H9 (cell line): Measurements from ENCODE around the gene RGSL1. TPM values are rescaled to one million over a fixed set of nuclear protein-coding genes. Genes with fewer than 3 reads are reported as not detected.

Source experiments
- DNase-seq: peaks from one replicate; pipeline ENCODE4 v3.0.0-alpha.2; 2017
- H2AFZ ChIP-seq: one replicate; pipeline ENCODE4 v1.6.1; 2013; ENCODE audit warnings: mild to moderate bottlenecking, low read length, control low read depth, moderate library complexity
- H2AK5ac ChIP-seq: 2 replicates; pipeline ENCODE4 v1.6.1; 2013; ENCODE audit warnings: low read length, control low read depth, mixed read lengths; ENCODE audit not compliant: insufficient read length
- H2BK120ac ChIP-seq: one replicate; pipeline ENCODE4 v1.6.1; 2013; ENCODE audit warnings: low read depth, mild to moderate bottlenecking, low read length, control low read depth, inconsistent platforms; ENCODE audit not compliant: poor library complexity, severe bottlenecking
- H2BK12ac ChIP-seq: 2 replicates; pipeline ENCODE4 v1.6.1; 2013; ENCODE audit warnings: low read length, control low read depth, mixed read lengths, low read depth; ENCODE audit not compliant: insufficient read length
- H2BK15ac ChIP-seq: 2 replicates; pipeline ENCODE4 v1.6.1; 2013; ENCODE audit warnings: low read depth, low read length, control low read depth
- H2BK20ac ChIP-seq: one replicate; pipeline ENCODE4 v1.6.1; 2013; ENCODE audit warnings: low read depth, mild to moderate bottlenecking, low read length, control low read depth, inconsistent platforms; ENCODE audit not compliant: poor library complexity, severe bottlenecking
- H2BK5ac ChIP-seq: 2 replicates; pipeline ENCODE4 v1.6.1; 2013; ENCODE audit warnings: low read length, control low read depth, mixed read lengths; ENCODE audit not compliant: insufficient read length
- H3K14ac ChIP-seq: 2 replicates; pipeline ENCODE4 v1.6.1; 2013; ENCODE audit warnings: low read length, control low read depth; ENCODE audit not compliant: insufficient read depth
- H3K18ac ChIP-seq: 2 replicates; pipeline ENCODE4 v1.6.1; 2013; ENCODE audit warnings: low read depth, mild to moderate bottlenecking, mixed read lengths, low read length, control low read depth; ENCODE audit not compliant: insufficient read length
- H3K23ac ChIP-seq: 2 replicates; pipeline ENCODE4 v1.6.1; 2013; ENCODE audit warnings: low read length, control low read depth, mixed read lengths, low read depth; ENCODE audit not compliant: insufficient read length
- H3K23me2 ChIP-seq: 2 replicates; pipeline ENCODE4 v1.6.1; 2013; ENCODE audit warnings: low read depth, mild to moderate bottlenecking, mixed read lengths, low read length, control low read depth; ENCODE audit not compliant: insufficient read length, poor library complexity, severe bottlenecking
- H3K27ac ChIP-seq: 2 replicates; pipeline ENCODE4 v1.5.1; 2013; ENCODE audit warnings: low read length, control low read depth, mixed read lengths, low read depth; ENCODE audit not compliant: insufficient read length
- H3K27me3 ChIP-seq: 2 replicates; pipeline ENCODE4 v1.6.1; 2013; ENCODE audit warnings: low read length, control low read depth, inconsistent platforms; ENCODE audit not compliant: insufficient read depth
- H3K4ac ChIP-seq: 2 replicates; pipeline ENCODE4 v1.6.1; 2013; ENCODE audit warnings: low read depth, mild to moderate bottlenecking, control low read depth, inconsistent platforms, low read length, moderate library complexity
- H3K4me1 ChIP-seq: 2 replicates; pipeline ENCODE4 v1.6.1; 2013; ENCODE audit warnings: low read length, control low read depth, inconsistent platforms; ENCODE audit not compliant: insufficient read depth
- H3K4me2 ChIP-seq: 2 replicates; pipeline ENCODE4 v1.6.1; 2013; ENCODE audit warnings: low read length, control low read depth, mixed read lengths; ENCODE audit not compliant: insufficient read length, insufficient read depth
- H3K56ac ChIP-seq: 2 replicates; pipeline ENCODE4 v1.6.1; 2013; ENCODE audit warnings: low read depth, mild to moderate bottlenecking, mixed read lengths, low read length, control low read depth; ENCODE audit not compliant: insufficient read length
- H3K79me1 ChIP-seq: 2 replicates; pipeline ENCODE4 v1.6.1; 2013; ENCODE audit warnings: low read depth, mild to moderate bottlenecking, moderate library complexity, low read length, control low read depth, inconsistent platforms; ENCODE audit not compliant: insufficient read depth, poor library complexity, severe bottlenecking
- H3K79me2 ChIP-seq: 2 replicates; pipeline ENCODE4 v1.6.1; 2013; ENCODE audit warnings: low read length, control low read depth, inconsistent platforms; ENCODE audit not compliant: insufficient read depth
- H3K9ac ChIP-seq: 2 replicates; pipeline ENCODE4 v1.6.1; 2013; ENCODE audit warnings: low read length, control low read depth, mixed read lengths; ENCODE audit not compliant: insufficient read length; ENCODE audit errors: extremely low read depth
- H3K9me3 ChIP-seq: one replicate; pipeline ENCODE4 v1.6.1; 2013; ENCODE audit warnings: low read depth, low read length, inconsistent platforms; ENCODE audit not compliant: control insufficient read depth
- H3T11ph ChIP-seq: one replicate; pipeline ENCODE4 v1.6.1; 2013; ENCODE audit warnings: mild to moderate bottlenecking, low read length, control low read depth, inconsistent platforms
- H4K20me1 ChIP-seq: one replicate; pipeline ENCODE4 v1.6.1; 2013; ENCODE audit not compliant: control insufficient read depth, insufficient read length, insufficient read depth
- H4K5ac ChIP-seq: 2 replicates; pipeline ENCODE4 v1.6.1; 2013; ENCODE audit warnings: low read depth, mild to moderate bottlenecking, mixed read lengths, low read length, control low read depth; ENCODE audit not compliant: insufficient read length
- H4K8ac ChIP-seq: replicated peaks from 2 replicates; pipeline ENCODE4 v1.6.1; 2013; ENCODE audit warnings: low read length, control low read depth, mixed read lengths, low read depth; ENCODE audit not compliant: insufficient read length
- H4K91ac ChIP-seq: 2 replicates; pipeline ENCODE4 v1.6.1; 2013; ENCODE audit warnings: low read depth, mild to moderate bottlenecking, moderate library complexity, mixed read lengths, low read length, control low read depth; ENCODE audit not compliant: insufficient read length
- H3K27ac Mint-ChIP-seq, 3 experiments: 2 replicates in 2 of 3; 3 replicates in 1 of 3; pipeline ENCODE4 v1.8.0; 2020 to 2021; ENCODE audit warnings: mixed read lengths in 3 of 3, mild to moderate bottlenecking in 1 of 3, moderate library complexity in 1 of 3
- H3K27me3 Mint-ChIP-seq: 2 replicates; pipeline ENCODE4 v1.8.0; 2021; ENCODE audit warnings: low read depth, mild to moderate bottlenecking, moderate library complexity, mixed read lengths
- H3K36me3 Mint-ChIP-seq, 3 experiments: 2 replicates in 2 of 3; 3 replicates in 1 of 3; pipeline ENCODE4 v1.8.0; 2020 to 2021; ENCODE audit warnings: low read depth in 3 of 3, mixed read lengths in 3 of 3; ENCODE audit not compliant: insufficient read depth in 1 of 3
- H3K4me1 Mint-ChIP-seq, 2 experiments: 2 replicates each; pipeline ENCODE4 v1.8.0; 2020; ENCODE audit warnings: mixed read lengths in 2 of 2
- H3K4me3 Mint-ChIP-seq, 2 experiments: 2 replicates in 1 of 2; 3 replicates in 1 of 2; pipeline ENCODE4 v1.8.0; 2020 to 2021; ENCODE audit warnings: mild to moderate bottlenecking in 2 of 2, mixed read lengths in 2 of 2, moderate library complexity in 1 of 2
- H3K9me3 Mint-ChIP-seq, 2 experiments: 2 replicates in 1 of 2; 3 replicates in 1 of 2; pipeline ENCODE4 v1.8.0; 2020; ENCODE audit warnings: mild to moderate bottlenecking in 2 of 2, mixed read lengths in 2 of 2, moderate library complexity in 1 of 2
- CTCF ChIP-seq: fragments of 200-600 bp; sonication (generic); conservative IDR thresholded peaks from 3 replicates; pipeline ENCODE4 v1.8.0; 2021; ENCODE audit warnings: antibody characterized with exemption, mild to moderate bottlenecking
- WGBS: extraction: QIAGEN DNeasy Blood & Tissue Kit; methylation state at CpG from one replicate; pipeline ENCODE4 v1.1.7; 2013; ENCODE audit warnings: missing lambda C conversion rate, low lambda C conversion rate, mixed read lengths; ENCODE audit not compliant: insufficient read length; ENCODE audit errors: extremely low coverage; 5-methylcytosine and 5-hydroxymethylcytosine counted together
- total RNA-seq: library from RNA; stranded (reverse); gene quantifications from 2 replicates; pipeline ENCODE4 v1.2.1, GENCODE V29; 2021

The RGSL1 gene
- total RNA-seq, 1 experiment from 2014 or later = not detected

GRCh38 chr1:182404781-182405180 lies 45.2 kb upstream of the RGSL1 start:
- no peaks in the 10 kb centered on the region for H3K9me3 ChIP-seq
- no peak overlapping the region for H3K27ac Mint-ChIP-seq
- H3K4me2 ChIP-seq = no peak overlapping the region
- no peaks in the 10 kb centered on the region for H3K27me3 ChIP-seq
- H3K4me1 ChIP-seq = no peaks in the 10 kb centered on the region; the same call in 1 of the 2 replicates
- H2BK12ac ChIP-seq = no peak overlapping the region
- no peak overlapping the region for H2BK5ac ChIP-seq
- no peak overlapping the region for H2BK15ac ChIP-seq
- H4K8ac ChIP-seq = no peak overlapping the region
- no peaks in the 10 kb centered on the region for H3K23me2 ChIP-seq
- no peak overlapping the region for H3K23ac ChIP-seq
- no peaks in the 10 kb centered on the region for H3K79me2 ChIP-seq
- no peaks in the 10 kb centered on the region for H4K20me1 ChIP-seq
- peaks cover 0 to 5% (median 0%) of the 10 kb centered on the region in 3 experiments; a peak in 1 of 7 replicates for H3K36me3 Mint-ChIP-seq
- H2BK120ac ChIP-seq = no peak overlapping the region
- no peak overlapping the region for H3K14ac ChIP-seq
- H3K79me1 ChIP-seq = no peaks in the 10 kb centered on the region
- H2AFZ ChIP-seq = no peak overlapping the region
- H3K18ac ChIP-seq = no peak overlapping the region
- no peak overlapping the region for H3K4ac ChIP-seq
- no peak overlapping the region for H4K5ac ChIP-seq
- no peak overlapping the region for H2BK20ac ChIP-seq
- TF ChIP-seq CTCF = peak; percentile 56
- no peak overlapping the region for H3T11ph ChIP-seq
- no peak overlapping the region for H3K9ac ChIP-seq
- DNase-seq = peak; percentile 33
- peaks cover 4 to 6% of the 10 kb centered on the region in 2 experiments; a peak in 3 of 5 replicates for H3K9me3 Mint-ChIP-seq
- H3K4me1 Mint-ChIP-seq = peaks cover 4 to 7% of the 10 kb centered on the region in 2 experiments; a peak in 3 of 4 replicates
- no peak overlapping the region for H3K27ac ChIP-seq
- H4K91ac ChIP-seq = no peak overlapping the region
- H3K4me3 Mint-ChIP-seq = no peak overlapping the region
- H3K56ac ChIP-seq = no peak overlapping the region
- H2AK5ac ChIP-seq = no peak overlapping the region
- no CpG with 5 or more reads among the region's 1 CpG for WGBS
- peaks cover 3% of the 10 kb centered on the region; the same call in 1 of the 2 replicates for H3K27me3 Mint-ChIP-seq
